ENCODE measurements around the gene FOXJ2.

GRCh38 chr12:8040791-8041190 is 8.3 kb downstream of the FOXJ2 start:
- no peak for TF ChIP-seq CTCF (IDR thresholded peaks at IDR 0.05; ENCODE audit: insufficient read depth, low read length)
- TF ChIP-seq REST (IDR thresholded peaks at IDR 0.05; ENCODE audit: insufficient replicate concordance, low read depth): no peak
- no peak for TF ChIP-seq POLR2AphosphoS5 (IDR thresholded peaks at IDR 0.05; ENCODE audit: low read depth)
- no peak for TF ChIP-seq GABPA (IDR thresholded peaks at IDR 0.05; ENCODE audit: low read depth)
